AG20443 (cell line): ENCODE measurements around the gene JAM2.

Source experiments
- DNase-seq: peaks from one replicate; pipeline ENCODE4 v3.0.0; 2012; ENCODE audit warnings: low spot score, mixed read lengths

Gene JAM2

GRCh38 chr21:25717491-25718147 lies 78.6 kb downstream of the JAM2 start:
- peak; percentile 18 for DNase-seq

- no peak for DNase-seq
Measured at GRCh38 chr21:25721987-25722386, 82.9 kb downstream of the JAM2 start.

DNA sequence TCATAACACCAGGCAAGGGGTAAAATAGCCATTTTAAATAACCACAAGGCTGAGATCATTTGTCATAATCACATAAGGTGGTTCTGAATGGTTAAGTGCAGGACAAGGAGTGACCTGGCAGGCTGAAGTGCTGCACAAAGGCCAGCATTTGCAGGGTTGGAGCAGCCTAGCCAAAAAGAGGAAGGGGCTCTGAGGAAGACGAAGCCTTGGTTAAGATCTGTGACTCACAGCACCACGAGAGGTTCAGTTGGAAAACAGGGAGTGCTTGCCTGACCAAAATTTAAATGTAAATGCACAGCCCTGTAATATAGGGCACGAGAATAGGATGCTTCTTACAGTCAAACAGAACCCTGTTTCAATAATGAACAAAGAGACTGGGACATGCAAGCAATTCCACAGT lies 83.6 kb downstream of the JAM2 start:
- DNase-seq: no peak

DNA sequence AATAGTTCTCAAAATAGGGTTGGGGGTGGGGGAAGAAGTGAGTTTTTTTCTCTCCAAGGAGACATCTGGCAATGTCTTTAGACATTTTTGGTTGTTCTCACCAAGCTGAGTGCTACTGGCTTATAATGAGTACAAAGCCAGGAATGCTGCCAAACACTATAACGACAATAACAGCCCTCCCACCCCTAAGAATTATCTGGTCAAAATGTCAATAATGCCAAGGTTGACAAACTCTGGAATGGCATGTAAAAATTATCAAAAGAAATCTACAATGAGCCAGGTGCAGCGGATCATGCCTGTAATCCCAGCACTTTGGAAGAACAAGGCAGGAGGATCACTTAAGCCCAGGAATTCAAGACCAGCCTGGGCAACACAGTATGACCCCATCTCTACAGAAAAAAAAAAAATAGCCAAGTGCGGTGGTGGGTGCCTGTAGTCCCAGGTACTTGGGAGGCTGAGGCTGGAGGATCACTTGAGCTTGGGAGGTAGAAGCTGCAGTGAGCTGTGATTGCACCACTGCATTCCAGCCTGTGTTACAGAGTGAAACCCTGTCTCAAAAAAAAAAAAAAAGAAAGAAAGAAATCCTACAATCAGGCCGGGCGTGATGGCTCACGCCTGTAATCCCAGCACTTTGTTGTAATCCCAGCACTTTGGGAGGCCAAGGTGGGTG lies 93.2 kb downstream of the JAM2 start:
- DNase-seq: no peak

DNA sequence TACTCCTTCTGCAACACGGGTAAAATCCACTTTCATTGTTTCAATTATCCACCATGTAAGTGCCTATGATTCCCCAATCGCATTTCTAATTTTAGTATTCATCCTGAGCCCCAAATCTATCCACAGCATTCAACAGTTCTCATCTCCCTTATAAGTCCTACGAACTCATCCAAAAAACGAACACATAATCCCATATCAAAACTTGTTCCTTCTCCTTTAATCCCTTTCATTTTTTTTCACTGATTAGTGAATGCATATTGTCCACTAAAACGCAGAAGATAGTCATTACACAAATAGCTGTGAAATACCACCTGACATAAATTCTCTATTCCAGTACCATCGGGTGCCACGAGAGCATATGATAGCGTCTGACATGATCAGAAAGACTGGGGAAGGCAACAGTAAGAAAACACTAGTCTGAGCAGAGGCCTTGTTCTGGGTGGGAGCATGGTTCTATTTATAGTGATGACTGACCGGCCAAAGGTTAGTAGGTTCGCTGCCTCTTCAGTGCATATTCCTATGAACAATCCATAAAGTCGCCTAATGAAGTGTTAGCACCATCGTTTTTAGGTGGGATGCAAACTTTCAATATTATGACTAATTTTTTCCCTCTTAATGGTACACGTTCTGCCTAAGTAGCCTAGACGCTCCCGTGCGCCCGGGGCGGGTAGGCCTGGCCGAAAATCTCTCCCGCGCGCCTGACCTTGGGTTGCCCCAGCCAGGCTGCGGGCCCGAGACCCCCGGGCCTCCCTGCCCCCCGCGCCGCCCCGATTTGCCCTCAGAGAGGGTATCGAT lies 95.0 kb downstream of the JAM2 start:
- DNase-seq: peak; percentile 20

GRCh38 chr21:25734654-25734903 lies 95.5 kb downstream of the JAM2 start:
- DNase-seq: no peak

- peak; percentile 95 for DNase-seq
Measured at GRCh38 chr21:25734904-25735645, 96.0 kb downstream of the JAM2 start, which contains the start of the genes ATP5PF and GABPA. Gene ATP5PF (minus strand): TSS chr21:25734904. CDS start chr21:25729794, 5,110 bp downstream. Gene GABPA (plus strand): TSS chr21:25734972. CDS start chr21:25741599, 6,627 bp downstream.

DNA sequence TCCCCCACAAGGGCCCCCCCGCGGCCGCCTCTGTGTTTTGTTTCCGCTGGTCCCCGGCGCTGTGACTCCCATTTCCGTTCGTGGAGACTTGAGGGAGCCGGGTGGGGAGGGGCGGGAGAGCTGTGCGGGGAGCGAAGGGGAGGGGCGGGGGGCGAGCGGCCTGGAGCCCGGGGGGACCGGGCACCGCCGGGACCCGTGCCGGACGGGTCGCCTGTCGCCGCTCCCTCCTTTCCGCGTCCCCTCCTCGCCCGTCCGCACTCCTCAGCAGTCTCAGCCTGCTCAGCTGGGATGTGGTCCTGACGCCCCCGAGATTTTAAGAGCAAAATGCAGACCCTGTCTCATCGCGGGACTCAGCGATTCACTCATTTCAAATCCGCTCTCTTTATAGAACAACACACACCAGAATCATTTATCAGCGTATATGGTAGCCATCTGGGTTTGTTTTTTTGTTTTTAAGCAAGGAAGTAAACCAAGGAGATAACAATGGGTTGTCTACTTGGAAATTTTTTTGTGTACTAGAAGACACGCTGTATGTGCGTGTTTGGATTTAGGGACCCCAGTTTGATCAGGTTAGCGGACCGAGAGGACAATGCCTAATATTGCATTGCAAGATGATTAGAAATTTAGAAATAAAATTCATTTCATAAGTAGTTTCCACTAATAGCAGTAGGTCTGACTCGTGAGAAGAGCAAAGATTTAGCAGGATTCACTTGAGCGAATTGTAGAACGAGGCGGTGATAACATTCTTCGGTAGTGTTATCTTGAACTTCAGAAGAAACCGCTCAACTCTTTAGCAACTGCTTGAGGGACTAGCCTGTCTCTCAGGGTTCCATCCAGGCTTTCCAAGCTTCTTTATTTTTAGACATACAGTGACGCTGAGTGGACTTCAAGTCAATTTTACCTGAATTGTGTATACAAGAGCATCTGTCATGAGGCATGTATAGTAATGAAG lies 96.9 kb downstream of the JAM2 start:
- DNase-seq: peak; percentile 85

DNA sequence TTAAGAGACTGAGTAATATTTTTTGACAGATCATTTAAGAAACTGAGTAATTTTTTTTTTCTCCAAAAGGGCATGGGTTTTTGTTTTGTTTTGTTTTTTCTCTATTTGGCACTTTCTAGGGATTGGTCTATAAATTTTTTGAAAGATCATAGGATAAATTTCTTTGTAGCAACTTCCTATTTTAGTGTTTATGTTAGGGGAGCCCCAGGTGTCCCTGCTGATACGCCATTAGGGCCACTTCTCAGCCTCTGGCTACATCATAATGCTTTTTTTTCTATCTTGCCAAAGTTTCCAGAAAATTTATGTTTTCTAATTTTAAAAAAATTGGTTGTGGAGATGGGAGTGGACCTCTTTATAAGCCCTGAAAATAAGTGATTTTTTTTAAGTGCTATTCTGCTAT lies 98.4 kb downstream of the JAM2 start:
- DNase-seq: no peak

DNA sequence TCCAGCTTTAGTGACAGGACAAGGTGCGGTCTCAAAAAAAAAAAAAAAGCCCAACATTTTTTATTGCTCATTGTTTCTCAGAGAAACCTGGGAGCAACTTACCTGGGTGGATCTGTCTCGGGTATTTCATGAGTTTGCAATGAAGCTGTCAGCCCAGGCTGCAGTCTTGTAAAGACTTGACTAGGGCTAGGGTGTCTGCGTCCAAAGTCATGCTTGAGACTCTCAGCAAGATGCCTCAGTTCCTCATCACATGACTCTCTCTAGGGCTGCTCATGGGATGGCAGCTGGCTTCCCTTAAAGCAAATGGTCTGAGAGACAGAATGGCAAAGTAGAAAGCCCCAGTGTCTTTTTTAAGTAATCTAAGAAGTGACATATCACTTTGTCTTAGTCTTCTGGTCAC lies 103.8 kb downstream of the JAM2 start:
- DNase-seq: no peak

- no peak for DNase-seq
Measured at GRCh38 chr21:25744854-25745253, 105.8 kb downstream of the JAM2 start.

DNA sequence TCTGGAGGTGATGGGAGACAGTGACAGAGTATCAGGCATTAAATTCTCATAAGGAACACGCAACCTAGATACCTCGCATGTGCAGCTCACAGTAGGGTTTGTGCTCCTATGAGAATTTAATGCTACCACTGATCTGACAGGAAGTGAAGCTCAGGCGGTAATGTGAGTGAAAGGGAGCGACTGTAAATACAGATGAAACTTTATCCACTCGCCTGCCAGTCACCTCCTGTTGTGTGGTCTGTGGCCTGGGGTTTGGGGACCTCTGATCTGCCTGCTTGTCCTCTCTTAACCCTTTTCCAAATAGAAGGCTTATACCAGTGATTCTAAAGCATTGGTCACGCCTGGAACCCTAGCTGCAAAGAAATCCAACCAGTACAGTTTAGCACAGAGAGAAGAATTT lies 111.0 kb downstream of the JAM2 start:
- no peak for DNase-seq

DNA sequence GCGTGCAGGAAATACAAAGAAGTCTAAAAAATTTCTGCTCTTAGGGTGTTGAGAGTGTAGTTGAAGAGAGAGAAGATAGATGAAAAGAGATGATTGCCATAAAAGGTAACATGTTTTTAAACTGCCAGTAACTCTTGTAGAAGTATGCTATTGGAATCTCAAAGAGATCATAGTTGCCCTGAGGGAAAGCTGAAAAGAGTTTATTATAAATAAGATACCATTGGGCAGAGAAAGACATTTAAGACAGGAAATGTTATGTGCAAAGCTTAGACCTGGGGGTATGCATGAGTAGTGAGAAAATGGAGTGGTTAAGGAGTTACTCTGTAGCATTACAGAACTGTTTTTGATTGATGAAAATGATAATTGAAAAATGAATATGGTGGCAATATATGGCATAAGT lies 113.4 kb downstream of the JAM2 start:
- no peak for DNase-seq

DNA sequence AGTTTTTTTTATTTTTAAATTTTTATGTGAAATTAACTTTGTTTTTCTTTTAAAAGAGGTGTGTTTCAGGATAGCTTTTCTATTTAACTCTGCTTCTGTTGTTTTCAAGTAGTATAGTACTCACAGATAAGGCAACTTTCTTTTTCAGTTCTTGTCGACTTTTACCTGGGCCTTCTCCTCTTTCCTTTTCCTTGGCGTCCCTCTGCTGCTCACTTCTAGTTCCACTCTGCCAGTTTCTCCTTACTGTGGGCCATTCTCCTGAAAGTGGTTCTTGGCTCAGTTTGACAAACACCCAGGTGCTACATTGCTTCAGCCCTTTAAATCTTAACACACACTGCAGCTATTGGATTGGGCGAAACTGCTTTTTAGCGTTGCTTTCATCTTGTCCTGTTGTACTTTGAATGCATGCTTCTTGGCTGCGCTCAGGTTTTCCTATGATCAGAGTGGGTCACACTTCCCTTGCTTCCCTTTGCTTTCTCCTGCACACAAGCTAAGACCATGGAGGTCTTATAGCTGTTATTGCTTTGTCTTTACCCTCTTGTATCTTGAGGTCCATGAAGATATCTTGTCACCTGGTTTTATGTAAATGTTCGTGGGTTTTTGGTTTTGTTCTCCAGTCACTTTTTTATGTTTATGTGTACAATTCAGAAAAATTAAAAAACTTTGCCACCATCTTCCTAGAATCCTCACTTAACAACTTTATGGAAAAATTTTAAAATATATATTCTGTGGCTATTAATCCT lies 117.3 kb downstream of the JAM2 start:
- no peak for DNase-seq

DNA sequence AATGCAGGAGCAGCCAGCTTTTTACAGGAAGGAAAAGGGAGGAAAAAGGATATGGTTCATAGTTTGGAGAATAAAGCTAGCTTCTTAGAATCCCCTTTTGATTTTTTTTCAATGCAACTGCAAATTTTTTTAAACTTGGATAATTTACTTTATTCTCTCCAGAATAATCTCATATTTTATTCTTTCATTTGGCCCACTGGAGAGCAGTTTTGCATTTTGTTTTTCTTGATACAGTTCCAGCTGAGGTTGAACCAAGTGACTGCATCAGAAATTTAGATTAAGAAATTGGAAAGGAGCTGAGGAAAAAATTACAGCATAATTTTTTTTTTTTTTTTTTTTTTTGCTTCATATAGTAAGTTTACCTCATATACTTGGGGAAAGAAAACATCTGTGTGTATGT lies 118.5 kb downstream of the JAM2 start:
- DNase-seq: no peak

GRCh38 chr21:25759573-25759972 lies 120.5 kb downstream of the JAM2 start:
- DNase-seq: no peak

GRCh38 chr21:25760061-25760460 lies 121.0 kb downstream of the JAM2 start:
- no peak for DNase-seq

GRCh38 chr21:25760677-25761076 lies 121.6 kb downstream of the JAM2 start:
- no peak for DNase-seq

GRCh38 chr21:25764065-25764464 lies 125.0 kb downstream of the JAM2 start:
- DNase-seq: no peak
